Measurements from ENCODE around the gene LILRA5. TPM values are rescaled to one million over a fixed set of nuclear protein-coding genes. Genes with fewer than 3 reads are reported as not detected.
"Not testable (repeated sequence)": the region's sequence is repeated elsewhere in the genome, so short reads cannot be mapped to it uniquely, and the experiment has no call there.

LILRA5 gene
- total RNA-seq, 3 donors from 2014 or later (not counting 1 experiment from before 2014, with no cell fraction given) = 3.4 to 22.3 (median 11.1) TPM

GRCh38 chr19:54297759-54298305 lies 15.1 kb downstream of the LILRA5 start:
- no peak overlapping the region for H3K27ac Mint-ChIP-seq

DNA sequence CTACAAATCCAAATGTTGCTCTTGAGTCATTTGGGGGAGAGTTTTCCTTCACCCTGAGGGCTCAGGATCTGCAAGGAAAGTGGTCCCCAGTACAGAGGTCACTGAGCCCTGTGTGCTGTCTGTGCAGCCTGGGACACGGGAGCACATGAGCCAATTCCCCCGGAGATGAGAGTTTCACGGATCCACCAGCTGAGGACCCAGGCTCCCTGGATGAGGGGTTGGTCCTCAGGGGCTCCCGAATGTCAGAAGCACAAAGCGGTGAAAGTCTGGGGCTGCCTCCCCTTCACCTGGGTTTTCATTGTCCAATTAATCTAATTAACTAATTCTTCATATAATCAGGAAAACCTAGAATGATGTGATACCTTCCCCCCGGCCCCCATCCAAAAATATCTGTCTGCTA lies 18.4 kb downstream of the LILRA5 start:
- intact Hi-C loops (cut with micrococcal nuclease) = no loop called here
- 96% methylated on average over 5 of the region's 6 CpGs for WGBS (ENCODE audit: insufficient coverage)
- Histone ChIP-seq H3K27me3 (ENCODE audit: control insufficient read depth, insufficient read depth, low read length) (peaks cover 2% of the 10 kb centered on the region), H3K4me3 (ENCODE audit: low read length) (no peak overlapping the region), H3K36me3 (ENCODE audit: control insufficient read depth, insufficient read depth, low read length) (no peaks in the 10 kb centered on the region), H3K4me1 (ENCODE audit: control insufficient read depth, insufficient read depth, low read length) (no peaks in the 10 kb centered on the region), H3K9me3 (ENCODE audit: control insufficient read depth, insufficient read depth, low read length) (no peaks in the 10 kb centered on the region), H3K27ac (ENCODE audit: low read length) (no peak overlapping the region)
- TF ChIP-seq, protein P1, sequence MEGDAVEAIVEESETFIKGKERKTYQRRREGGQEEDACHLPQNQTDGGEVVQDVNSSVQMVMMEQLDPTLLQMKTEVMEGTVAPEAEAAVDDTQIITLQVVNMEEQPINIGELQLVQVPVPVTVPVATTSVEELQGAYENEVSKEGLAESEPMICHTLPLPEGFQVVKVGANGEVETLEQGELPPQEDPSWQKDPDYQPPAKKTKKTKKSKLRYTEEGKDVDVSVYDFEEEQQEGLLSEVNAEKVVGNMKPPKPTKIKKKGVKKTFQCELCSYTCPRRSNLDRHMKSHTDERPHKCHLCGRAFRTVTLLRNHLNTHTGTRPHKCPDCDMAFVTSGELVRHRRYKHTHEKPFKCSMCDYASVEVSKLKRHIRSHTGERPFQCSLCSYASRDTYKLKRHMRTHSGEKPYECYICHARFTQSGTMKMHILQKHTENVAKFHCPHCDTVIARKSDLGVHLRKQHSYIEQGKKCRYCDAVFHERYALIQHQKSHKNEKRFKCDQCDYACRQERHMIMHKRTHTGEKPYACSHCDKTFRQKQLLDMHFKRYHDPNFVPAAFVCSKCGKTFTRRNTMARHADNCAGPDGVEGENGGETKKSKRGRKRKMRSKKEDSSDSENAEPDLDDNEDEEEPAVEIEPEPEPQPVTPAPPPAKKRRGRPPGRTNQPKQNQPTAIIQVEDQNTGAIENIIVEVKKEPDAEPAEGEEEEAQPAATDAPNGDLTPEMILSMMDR (IDR thresholded peaks at IDR 0.05) = no peak
- peaks cover 13 to 15% of the 10 kb centered on the region in 2 donors for H3K27me3 Mint-ChIP-seq (ENCODE audit: low read depth in 2 of 2)
- DNase-seq (no peak), ATAC-seq (no peak)
- no peak overlapping the region for H3K27ac Mint-ChIP-seq
- H3K36me3 Mint-ChIP-seq = no peaks in the 10 kb centered on the region
- no peaks in the 10 kb centered on the region for H3K4me1 Mint-ChIP-seq
- no peak overlapping the region for H3K4me3 Mint-ChIP-seq
- H3K9me3 Mint-ChIP-seq = no peaks in the 10 kb centered on the region

More at GRCh38 chr19:54297759-54298305, 15.1 kb downstream of the LILRA5 start:
- Mint-ChIP-seq H3K27me3 (ENCODE audit: low read depth in 2 of 2) (peaks cover 7 to 13% of the 10 kb centered on the region in 2 donors), H3K4me1 (no peaks in the 10 kb centered on the region), H3K9me3 (no peaks in the 10 kb centered on the region), H3K36me3 (no peaks in the 10 kb centered on the region), H3K4me3 (no peak overlapping the region)
- TF ChIP-seq, protein P1 (IDR thresholded peaks at IDR 0.05) = no peak
- DNase-seq = no peak
- Histone ChIP-seq H3K27ac (ENCODE audit: low read length) (no peak overlapping the region), H3K4me1 (ENCODE audit: control insufficient read depth, insufficient read depth, low read length) (no peaks in the 10 kb centered on the region), H3K36me3 (ENCODE audit: control insufficient read depth, insufficient read depth, low read length) (no peaks in the 10 kb centered on the region), H3K4me3 (ENCODE audit: low read length) (no peak overlapping the region), H3K9me3 (ENCODE audit: control insufficient read depth, insufficient read depth, low read length) (no peaks in the 10 kb centered on the region), H3K27me3 (ENCODE audit: control insufficient read depth, insufficient read depth, low read length) (peaks cover 2% of the 10 kb centered on the region)
- WGBS (ENCODE audit: insufficient coverage) = 43% methylated on average over 7 of the region's 7 CpGs
- no peak for ATAC-seq
- intact Hi-C loops (cut with micrococcal nuclease) = loop anchor here (2.0 kb wide), 1 partner anchor 333 kb away; the partner anchor contains the start of gene LILRB1

GRCh38 chr19:54289160-54289559 lies 23.8 kb downstream of the LILRA5 start:
- 83% methylated on average over 8 of the region's 8 CpGs for WGBS (ENCODE audit: insufficient coverage)
- H3K4me1 Mint-ChIP-seq = peaks cover 19 to 20% of the 10 kb centered on the region in 2 donors
- intact Hi-C loops (cut with micrococcal nuclease); DNase-seq; H3K4me3 ChIP-seq (ENCODE audit: low read length); H3K27me3 ChIP-seq (ENCODE audit: control insufficient read depth, insufficient read depth, low read length); H3K36me3 ChIP-seq (ENCODE audit: control insufficient read depth, insufficient read depth, low read length); H3K4me3 Mint-ChIP-seq; H3K9me3 ChIP-seq (ENCODE audit: control insufficient read depth, insufficient read depth, low read length); ATAC-seq; H3K27ac ChIP-seq (ENCODE audit: low read length); H3K9me3 Mint-ChIP-seq; H3K36me3 Mint-ChIP-seq; H3K27ac Mint-ChIP-seq: not testable (repeated sequence)
- peaks cover 14% of the 10 kb centered on the region in 2 donors for H3K27me3 Mint-ChIP-seq (ENCODE audit: low read depth in 2 of 2)
- H3K4me1 ChIP-seq (ENCODE audit: control insufficient read depth, insufficient read depth, low read length) = peaks cover 21% of the 10 kb centered on the region

- Mint-ChIP-seq H3K27me3 (ENCODE audit: low read depth in 2 of 2) (peaks cover 6 to 13% of the 10 kb centered on the region in 2 donors), H3K9me3 (no peaks in the 10 kb centered on the region), H3K4me1 (peaks cover 19 to 28% of the 10 kb centered on the region in 2 donors), H3K36me3 (no peaks in the 10 kb centered on the region), H3K4me3 (no peak overlapping the region), H3K27ac (no peak overlapping the region)
- no peaks in the 10 kb centered on the region for H3K36me3 ChIP-seq (ENCODE audit: control insufficient read depth, insufficient read depth, low read length)
- TF ChIP-seq, protein P1 (IDR thresholded peaks at IDR 0.05) = no peak
- H3K27me3 ChIP-seq (ENCODE audit: control insufficient read depth, insufficient read depth, low read length) = no peaks in the 10 kb centered on the region
- peaks cover 34% of the 10 kb centered on the region for H3K4me1 ChIP-seq (ENCODE audit: control insufficient read depth, insufficient read depth, low read length)
- no peaks in the 10 kb centered on the region for H3K9me3 ChIP-seq (ENCODE audit: control insufficient read depth, insufficient read depth, low read length)
- no peak overlapping the region for H3K27ac ChIP-seq (ENCODE audit: low read length)
- DNase-seq = no peak
- no peak for ATAC-seq
- WGBS (ENCODE audit: insufficient coverage) = 95% methylated on average over 4 of the region's 4 CpGs
- H3K4me3 ChIP-seq (ENCODE audit: low read length) = no peak overlapping the region
- intact Hi-C loops (cut with micrococcal nuclease) = no loop called here
These were observed 25.5 kb downstream of the LILRA5 start for GRCh38 chr19:54287456-54287855.

GRCh38 chr19:54286283-54286682 lies 26.7 kb downstream of the LILRA5 start:
- H3K4me3 Mint-ChIP-seq = peak overlapping the region; percentile 50
- H3K9me3 ChIP-seq (ENCODE audit: control insufficient read depth, insufficient read depth, low read length); H3K9me3 Mint-ChIP-seq; H3K36me3 Mint-ChIP-seq; H3K27me3 ChIP-seq (ENCODE audit: control insufficient read depth, insufficient read depth, low read length); intact Hi-C loops (cut with micrococcal nuclease); H3K36me3 ChIP-seq (ENCODE audit: control insufficient read depth, insufficient read depth, low read length); DNase-seq; H3K4me3 ChIP-seq (ENCODE audit: low read length): not testable (repeated sequence)
- H3K27me3 Mint-ChIP-seq (ENCODE audit: low read depth in 2 of 2) = peaks cover 13 to 18% of the 10 kb centered on the region in 2 donors
- peaks cover 44% of the 10 kb centered on the region for H3K4me1 ChIP-seq (ENCODE audit: control insufficient read depth, insufficient read depth, low read length)
- peaks cover 19 to 31% of the 10 kb centered on the region in 2 donors for H3K4me1 Mint-ChIP-seq
- peak overlapping the region; percentile 40 for H3K27ac ChIP-seq (ENCODE audit: low read length)
- WGBS (ENCODE audit: insufficient coverage) = 30% methylated on average over 6 of the region's 10 CpGs
- peak overlapping the region; percentile 18 to 35 for H3K27ac Mint-ChIP-seq
- peak; percentile 47 to 53 (median 53) for ATAC-seq

DNA sequence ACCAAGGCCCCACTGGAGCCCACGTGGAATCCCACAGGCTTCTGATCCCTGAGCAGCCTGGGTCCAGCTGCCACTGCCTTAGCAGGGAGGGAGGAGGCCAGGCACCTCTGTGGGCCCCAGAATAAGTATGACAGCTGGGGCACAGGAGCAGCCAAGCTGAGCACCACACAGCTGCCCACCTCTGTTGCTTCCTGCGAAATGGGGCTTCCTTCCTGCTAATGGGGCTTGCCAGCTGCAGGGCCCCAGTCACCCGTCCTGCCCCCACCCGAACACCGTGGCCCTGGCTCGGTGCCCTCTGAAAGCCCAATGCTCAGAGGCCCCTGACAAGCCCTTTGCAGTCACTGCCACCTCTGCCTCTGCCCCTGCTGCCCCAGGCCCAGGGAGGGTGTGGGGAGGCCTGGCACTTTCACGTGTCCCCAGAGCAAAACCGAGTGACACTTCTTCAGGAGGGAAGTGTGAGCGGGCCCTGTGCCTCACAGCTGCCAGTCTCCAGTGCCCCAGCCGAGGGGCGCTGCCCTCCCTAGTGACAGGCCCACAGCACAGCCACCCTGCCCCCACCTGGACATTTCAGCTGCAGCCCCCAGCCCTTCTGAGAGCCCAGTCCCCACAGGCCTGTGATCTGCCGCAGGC lies 27.4 kb downstream of the LILRA5 start:
- H3K27me3 ChIP-seq (ENCODE audit: control insufficient read depth, insufficient read depth, low read length); H3K9me3 ChIP-seq (ENCODE audit: control insufficient read depth, insufficient read depth, low read length); H3K9me3 Mint-ChIP-seq; H3K4me3 ChIP-seq (ENCODE audit: low read length); intact Hi-C loops (cut with micrococcal nuclease); H3K36me3 Mint-ChIP-seq; DNase-seq; H3K36me3 ChIP-seq (ENCODE audit: control insufficient read depth, insufficient read depth, low read length): not testable (repeated sequence)
- Histone ChIP-seq H3K4me1 (ENCODE audit: control insufficient read depth, insufficient read depth, low read length) (peaks cover 48% of the 10 kb centered on the region), H3K27ac (ENCODE audit: low read length) (peak overlapping the region; percentile 52)
- 12% methylated on average over 9 of the region's 12 CpGs for WGBS (ENCODE audit: insufficient coverage)
- peaks cover 19 to 20% of the 10 kb centered on the region in 2 donors for H3K27me3 Mint-ChIP-seq (ENCODE audit: low read depth in 2 of 2)
- peak overlapping the region; percentile 49 to 79 for H3K27ac Mint-ChIP-seq
- peaks cover 19 to 31% of the 10 kb centered on the region in 2 donors for H3K4me1 Mint-ChIP-seq
- peak; percentile 81 to 87 (median 85) for ATAC-seq
- peak overlapping the region; percentile 21 for H3K4me3 Mint-ChIP-seq

All from natural killer cell (primary cell).